Measurements from ENCODE around the gene SHD. TPM values are rescaled to one million over a fixed set of nuclear protein-coding genes. Genes with fewer than 3 reads are reported as not detected.

Gene SHD
- total and polyA plus RNA-seq, 2 of the 4 experiments (the other 2 are of a cell fraction) = not detected

DNA sequence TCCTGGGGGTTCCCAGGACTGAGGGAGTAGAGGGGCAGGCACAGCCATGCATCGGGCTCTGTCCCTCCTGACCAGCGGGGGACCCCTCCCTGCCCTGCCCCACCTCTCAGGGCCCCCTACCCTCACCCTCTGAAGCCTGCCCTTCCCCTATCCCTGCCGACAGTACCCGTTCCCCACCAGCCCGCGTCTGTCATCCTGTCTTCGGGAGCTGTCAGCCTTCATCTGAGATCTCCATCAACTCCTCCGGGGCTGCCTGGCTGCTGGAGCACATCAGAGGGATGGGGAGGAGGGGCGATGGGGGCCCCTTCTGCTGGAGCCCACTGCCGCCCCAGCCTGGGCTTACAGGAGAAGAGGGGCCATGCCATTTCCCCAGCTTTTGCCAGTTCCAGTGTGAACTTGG lies 6.2 kb upstream of the SHD start:
- Histone ChIP-seq H2AK9ac (replicated peaks; ENCODE audit: low read depth, low read length, poor library complexity) (no peak overlapping the region), H3K4me3 (ENCODE audit: insufficient read depth, low read depth, low read length) (no peak overlapping the region), H3K23ac (ENCODE audit: low read depth, low read length) (no peak overlapping the region), H4K8ac (ENCODE audit: low read depth in 2 of 2, low read length in 2 of 2) (no peak overlapping the region), H3K36me3 (ENCODE audit: control insufficient read depth, insufficient read depth, low read length) (peaks cover 11% of the 10 kb centered on the region), H2BK5ac (ENCODE audit: low read depth, low read length, poor library complexity, severe bottlenecking) (no peak overlapping the region), H3K9me3 (ENCODE audit: control insufficient read depth, insufficient read depth, low read length) (peaks cover 2% of the 10 kb centered on the region; the same call in 1 of the 2 replicates), H4K20me1 (ENCODE audit: insufficient read depth, low read length) (no peaks in the 10 kb centered on the region), H2BK15ac (ENCODE audit: low read depth, low read length) (no peak overlapping the region), H2AFZ (replicated peaks; ENCODE audit: low read length, poor library complexity) (no peak overlapping the region), H2AK5ac (ENCODE audit: low read depth, low read length) (no peak overlapping the region), H3K27me3 (ENCODE audit: control insufficient read depth, insufficient read depth, low read length) (peaks cover 6% of the 10 kb centered on the region), H4K91ac (ENCODE audit: insufficient read depth, low read depth, low read length) (no peak overlapping the region), H3K79me1 (ENCODE audit: low read depth in 1 of 2, low read length in 2 of 2) (no peaks in the 10 kb centered on the region), H3K27ac (ENCODE audit: insufficient read depth, low read length) (no peak overlapping the region), H2BK120ac (ENCODE audit: low read depth, low read length) (no peak overlapping the region), H4K5ac (ENCODE audit: low read depth, low read length) (no peak overlapping the region), H3K4me2 (ENCODE audit: low read depth, low read length) (no peak overlapping the region), H3K56ac (ENCODE audit: extremely low read depth, insufficient read depth, low read length) (no peak overlapping the region), H3K9me1 (ENCODE audit: insufficient read depth, low read length) (no peaks in the 10 kb centered on the region), H3K4me1 (ENCODE audit: control insufficient read depth, insufficient read depth, low read length) (no peaks in the 10 kb centered on the region), H3K4ac (ENCODE audit: low read depth, low read length) (no peak overlapping the region), H3K18ac (ENCODE audit: low read depth, low read length) (no peak overlapping the region), H3K14ac (replicated peaks; ENCODE audit: low read depth, low read length) (no peak overlapping the region), H2BK20ac (ENCODE audit: low read depth, low read length) (no peak overlapping the region), H3K9ac (ENCODE audit: low read depth, low read length) (no peak overlapping the region)
- intact Hi-C loops (cut with micrococcal nuclease) (no loop called here), in situ Hi-C loops (cut with MboI; ENCODE audit: low sequenced_read_pairs) (no loop called here), dilution Hi-C loops (cut with HindIII; ENCODE audit: low sequenced_read_pairs, unreplicated experiment) (no loop called here)
- no peak for ATAC-seq (ENCODE audit: low read depth)
- TF ChIP-seq MAZ (IDR thresholded peaks at IDR 0.05; ENCODE audit: borderline replicate concordance, low read depth, low read length) (no peak), CEBPB (IDR thresholded peaks at IDR 0.05; ENCODE audit: low read depth, low read length) (no peak), RCOR1 (IDR thresholded peaks at IDR 0.05; ENCODE audit: insufficient replicate concordance, low read length) (no peak), MXI1 (IDR thresholded peaks at IDR 0.05; ENCODE audit: borderline replicate concordance, low read depth, low read length) (no peak), FOS (IDR thresholded peaks at IDR 0.05; ENCODE audit: low read depth, low read length) (no peak), ELK1 (IDR thresholded peaks at IDR 0.05; ENCODE audit: borderline replicate concordance, low read depth, low read length) (no peak), RFX5 (IDR thresholded peaks at IDR 0.05; ENCODE audit: low read depth, low read length) (no peak), SMC3 (IDR thresholded peaks at IDR 0.05; ENCODE audit: low read depth, low read length) (no peak), MAFK (IDR thresholded peaks at IDR 0.05; ENCODE audit: low read depth, low read length) (no peak)
- TF ChIP-seq, protein P1, sequence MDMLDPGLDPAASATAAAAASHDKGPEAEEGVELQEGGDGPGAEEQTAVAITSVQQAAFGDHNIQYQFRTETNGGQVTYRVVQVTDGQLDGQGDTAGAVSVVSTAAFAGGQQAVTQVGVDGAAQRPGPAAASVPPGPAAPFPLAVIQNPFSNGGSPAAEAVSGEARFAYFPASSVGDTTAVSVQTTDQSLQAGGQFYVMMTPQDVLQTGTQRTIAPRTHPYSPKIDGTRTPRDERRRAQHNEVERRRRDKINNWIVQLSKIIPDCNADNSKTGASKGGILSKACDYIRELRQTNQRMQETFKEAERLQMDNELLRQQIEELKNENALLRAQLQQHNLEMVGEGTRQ (IDR thresholded peaks at IDR 0.05; ENCODE audit: low read depth, low read length) = no peak
- no TSS peak for BruUV-seq (replicated peaks)
- DNase-seq = no peak
- no CpG with 5 or more reads among the region's 10 CpGs for WGBS, 2 experiments (ENCODE audit: extremely low coverage in 2 of 2, insufficient read length in 1 of 2)
- POLR2A ChIA-PET (ENCODE audit: unreplicated experiment) = no interaction called here
- CTCF ChIA-PET = no interaction called here
